EH (cell line): ENCODE data around the gene WDR91.

Source experiments
- DNase-seq: peaks from one replicate; pipeline ENCODE4 v3.0.0-alpha.2; 2015; ENCODE audit warnings: low read depth

Gene WDR91

GRCh38 chr7:135160098-135160857, 51.0 kb downstream of the WDR91 start:
- DNase-seq: peak; percentile 70

DNA sequence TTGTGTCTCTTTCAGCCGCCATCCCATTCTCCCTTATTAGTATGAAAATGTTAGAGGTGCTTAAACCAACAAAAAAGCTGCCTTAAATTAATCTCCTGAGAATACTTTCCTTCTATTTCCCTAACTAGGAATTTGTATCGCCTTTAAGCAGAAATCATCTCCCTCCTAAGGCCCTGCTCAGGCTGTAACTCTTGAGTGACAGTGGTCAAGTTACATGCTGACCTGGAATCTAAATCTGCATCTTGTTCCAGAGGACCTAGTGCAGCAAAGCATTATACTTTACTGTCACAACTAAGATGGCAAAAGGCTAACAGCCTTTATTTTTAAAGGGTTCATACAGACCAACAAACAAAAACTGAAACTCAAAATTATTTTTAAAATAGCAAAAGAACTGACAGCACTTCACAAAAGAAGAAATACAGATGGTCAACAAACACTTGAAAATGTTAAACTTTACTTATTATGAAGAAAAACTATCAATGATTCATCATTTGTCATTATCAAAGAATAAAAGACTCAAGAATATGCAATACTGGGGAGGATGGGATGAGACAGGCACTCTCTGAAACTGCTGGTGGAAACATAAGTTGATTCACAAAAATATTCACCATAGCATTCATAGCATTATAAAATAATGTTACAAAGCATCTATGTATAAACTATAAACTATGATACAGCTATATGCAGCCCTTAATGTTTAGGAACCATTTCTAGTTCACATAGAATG, 51.8 kb downstream of the WDR91 start:
- peak; percentile 13 for DNase-seq

- no peak for DNase-seq
Observed at GRCh38 chr7:135158874-135159273, 52.5 kb downstream of the WDR91 start.

GRCh38 chr7:135158141-135158655, 53.1 kb downstream of the WDR91 start:
- no peak for DNase-seq

GRCh38 chr7:135156290-135156689, 55.0 kb downstream of the WDR91 start:
- no peak for DNase-seq

DNA sequence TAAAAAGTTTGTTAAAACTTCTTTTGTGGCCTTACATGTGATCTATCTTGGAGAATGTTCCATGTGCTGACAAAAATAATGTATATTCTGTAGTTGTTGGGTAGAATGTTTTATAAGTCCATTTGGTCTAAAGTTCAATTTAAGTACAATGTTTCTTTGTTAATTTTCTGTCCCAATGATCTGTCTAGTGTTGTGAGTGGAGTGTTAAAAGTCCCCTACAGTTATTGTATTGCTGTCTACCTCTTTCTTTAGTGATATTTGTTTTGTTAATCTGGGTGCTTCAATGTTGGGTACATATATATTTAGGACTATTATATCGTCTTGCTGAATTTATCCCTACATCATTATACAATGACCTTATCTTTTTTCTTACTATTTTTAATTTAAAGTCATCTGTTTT, 56.6 kb downstream of the WDR91 start:
- no peak for DNase-seq

DNA sequence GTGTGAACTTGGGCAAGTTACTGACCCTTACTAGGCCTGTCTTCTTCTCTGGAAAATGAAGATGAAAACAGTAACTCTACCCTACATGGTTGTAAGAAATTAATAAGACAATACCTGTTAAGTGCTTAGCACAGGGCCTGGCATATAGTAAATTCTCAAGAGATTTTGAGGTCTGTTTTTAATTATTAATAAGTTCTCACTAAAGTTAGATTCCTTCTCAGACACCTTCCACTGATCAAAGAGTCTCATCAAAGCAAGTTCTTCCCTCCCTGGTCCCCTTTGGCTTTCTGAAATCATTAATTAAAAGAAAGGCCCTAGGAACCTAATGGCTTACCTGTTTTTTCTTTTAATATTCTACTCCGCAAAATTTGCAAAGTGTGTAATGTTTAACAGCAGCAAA, 58.9 kb downstream of the WDR91 start:
- DNase-seq: no peak

DNA sequence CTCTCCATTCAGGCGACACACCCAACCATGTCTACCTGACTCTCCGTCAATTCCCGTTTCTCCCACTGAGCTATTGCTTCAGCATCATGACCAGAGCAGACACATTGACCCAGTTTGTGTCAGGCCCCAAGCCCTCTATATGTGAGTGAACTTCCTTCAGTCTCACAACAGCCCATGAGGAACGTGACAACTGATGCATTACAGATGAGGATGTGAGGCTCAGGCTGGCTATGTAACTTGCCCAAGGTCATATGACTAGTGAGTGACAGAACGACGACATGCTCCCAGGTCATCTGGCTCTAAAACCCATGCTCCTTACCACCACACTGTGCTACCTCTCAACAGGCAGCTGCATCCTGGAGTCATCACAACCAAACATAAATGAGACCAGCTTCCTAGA, 59.8 kb downstream of the WDR91 start:
- no peak for DNase-seq

- no peak for DNase-seq
Observed at GRCh38 chr7:135151132-135151531, 60.2 kb downstream of the WDR91 start.

DNA sequence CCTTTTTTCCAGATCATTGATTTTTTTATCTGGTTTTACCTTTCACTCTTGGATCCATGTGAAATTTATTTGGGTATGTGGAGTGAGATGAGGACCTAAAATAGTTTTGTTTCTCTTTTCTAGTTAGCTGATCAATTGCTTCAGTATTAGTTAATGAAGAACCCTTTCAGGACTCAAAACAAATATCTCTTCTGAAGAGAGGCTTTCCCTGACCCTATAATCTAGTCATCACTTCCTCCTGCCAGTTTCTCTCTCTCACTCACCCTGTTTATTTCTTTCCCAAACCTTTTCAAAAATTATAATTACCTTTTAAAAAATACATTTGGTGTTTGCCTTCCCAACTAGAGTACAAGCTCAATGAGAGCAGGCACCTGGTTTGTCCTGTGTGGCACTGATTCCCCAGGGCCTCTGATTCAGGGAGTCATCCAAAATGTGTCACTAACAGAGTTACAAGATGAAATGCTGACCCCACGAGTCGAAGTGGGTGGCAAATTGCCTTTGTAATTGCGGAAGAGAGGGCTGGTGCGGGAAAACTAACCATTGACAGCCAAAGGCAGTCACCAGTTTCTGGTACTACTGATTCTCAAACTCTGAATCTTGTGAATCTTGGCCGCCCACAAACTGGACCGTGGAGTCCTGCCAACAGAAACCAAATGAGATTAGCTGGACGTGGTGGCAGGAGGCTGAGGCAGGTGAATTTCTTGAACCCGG, 61.1 kb downstream of the WDR91 start:
- no peak for DNase-seq

- DNase-seq: peak; percentile 70
Observed at GRCh38 chr7:135147899-135148721, 63.2 kb downstream of the WDR91 start, which contains the start of gene TMEM140. Gene TMEM140 (plus strand): TSS chr7:135148072. CDS start chr7:135164442, 16,370 bp downstream.

DNA sequence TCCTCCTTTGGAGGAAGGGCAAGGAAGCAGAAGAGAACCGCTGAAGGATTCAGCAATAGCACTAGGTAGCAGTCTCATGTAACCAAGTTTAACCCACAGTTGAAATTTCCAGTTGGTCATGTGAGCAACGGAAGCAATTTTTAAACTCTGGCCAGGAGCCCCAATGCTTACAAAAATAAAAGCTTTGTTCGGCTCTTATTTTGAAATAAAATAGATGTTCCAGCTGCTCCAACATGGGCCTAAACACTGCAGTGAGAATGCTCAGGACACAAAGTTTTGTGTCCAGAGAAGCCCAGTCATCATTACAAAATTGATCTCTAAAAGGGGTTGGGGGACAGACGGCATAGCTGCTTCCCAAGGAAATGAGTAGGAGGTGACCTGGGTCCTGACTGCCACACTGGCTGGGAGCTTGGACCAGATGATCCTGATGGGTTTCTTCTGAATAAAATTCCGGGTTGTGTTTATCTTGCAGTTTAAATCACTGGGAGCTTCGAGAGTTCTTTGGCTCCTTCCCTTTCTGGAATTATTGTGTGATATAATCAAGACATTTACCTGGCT, 63.9 kb downstream of the WDR91 start:
- peak; percentile 48 for DNase-seq

DNA sequence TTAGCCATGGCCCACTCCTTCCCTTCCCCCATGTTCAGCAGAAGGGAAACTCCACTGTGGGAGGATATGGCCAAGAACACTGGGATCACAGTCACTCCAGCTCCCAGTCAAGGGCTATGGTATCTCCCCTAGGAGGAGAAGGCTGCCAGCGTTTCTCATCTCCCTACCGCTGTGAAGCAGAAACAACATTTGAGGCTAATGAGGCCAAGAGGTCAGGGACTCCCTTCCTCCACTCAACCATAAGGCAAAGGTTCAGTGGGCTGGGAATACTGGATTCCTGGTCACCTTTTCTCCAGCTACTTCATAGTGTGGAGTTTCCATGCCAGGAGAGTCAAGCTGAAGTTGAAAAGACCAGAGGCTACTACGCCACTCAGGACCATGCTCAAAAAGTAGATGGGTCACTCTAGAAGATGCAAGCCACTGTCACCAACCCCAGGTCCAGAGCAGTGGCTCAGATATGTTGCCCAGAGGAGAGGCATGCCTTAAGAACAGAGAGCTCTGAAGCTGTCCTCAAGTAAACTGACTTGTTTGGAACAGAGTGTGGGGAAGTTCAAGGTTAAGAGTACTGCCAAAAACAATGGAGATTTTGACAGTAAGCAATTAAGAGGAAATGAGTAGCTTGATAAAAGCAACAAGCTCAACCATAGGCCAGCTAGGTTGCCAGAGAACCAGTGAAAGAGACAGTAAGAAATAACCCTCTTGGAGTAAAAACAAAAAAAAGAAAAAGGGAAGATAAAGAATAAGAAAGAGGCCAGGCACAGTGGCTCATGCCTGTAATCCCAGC, 67.2 kb downstream of the WDR91 start:
- no peak for DNase-seq
